ENCODE results near the gene COL4A2.
A peak's percentile ranks its signal among the peaks of the same experiment; 100 is the strongest.

GRCh38 chr13:110455941-110456340 is 148.9 kb downstream of the COL4A2 start:
- TF ChIP-seq CTCF (conservative IDR thresholded peaks at IDR 0.05; ENCODE audit: low read length) = peak; percentile 95
- TF ChIP-seq EZH2phosphoT487 (IDR thresholded peaks at IDR 0.05; ENCODE audit: borderline replicate concordance) = no peak
